Measurements from ENCODE around the gene SRRM3. TPM values are rescaled to one million over a fixed set of nuclear protein-coding genes. Genes with fewer than 3 reads are reported as not detected.

The SRRM3 gene
- polyA plus RNA-seq, 1 experiment, result 0.80 TPM

DNA sequence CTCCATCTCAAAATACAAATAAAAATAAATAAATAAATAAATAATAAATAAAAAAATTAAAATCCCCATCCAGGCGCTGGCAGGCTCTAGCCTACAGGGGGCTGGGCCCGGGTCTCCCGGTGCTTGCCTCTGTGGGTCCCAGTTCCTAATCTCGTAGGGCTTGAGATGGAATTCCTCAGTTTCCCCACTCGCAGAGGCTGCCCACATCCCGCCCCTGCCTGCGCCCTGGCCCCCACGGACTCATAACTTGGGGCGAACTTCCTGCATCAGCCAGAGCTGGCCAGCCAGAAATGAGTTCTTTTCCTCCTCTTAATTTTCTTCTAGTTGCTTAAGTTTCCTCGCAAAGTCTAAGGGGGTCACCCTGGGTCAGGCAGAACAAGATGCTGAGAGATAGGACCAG lies 22.0 kb upstream of the SRRM3 start:
- Histone ChIP-seq H3K27me3 (ENCODE audit: control insufficient read depth, insufficient read depth, low read length) (no peaks in the 10 kb centered on the region), H3K4me3 (ENCODE audit: low read depth, low read length) (no peak overlapping the region), H3K36me3 (ENCODE audit: control insufficient read depth, insufficient read depth, low read length) (no peaks in the 10 kb centered on the region)
- DNase-seq (ENCODE audit: low read depth), result no peak
- TF ChIP-seq, protein P1, sequence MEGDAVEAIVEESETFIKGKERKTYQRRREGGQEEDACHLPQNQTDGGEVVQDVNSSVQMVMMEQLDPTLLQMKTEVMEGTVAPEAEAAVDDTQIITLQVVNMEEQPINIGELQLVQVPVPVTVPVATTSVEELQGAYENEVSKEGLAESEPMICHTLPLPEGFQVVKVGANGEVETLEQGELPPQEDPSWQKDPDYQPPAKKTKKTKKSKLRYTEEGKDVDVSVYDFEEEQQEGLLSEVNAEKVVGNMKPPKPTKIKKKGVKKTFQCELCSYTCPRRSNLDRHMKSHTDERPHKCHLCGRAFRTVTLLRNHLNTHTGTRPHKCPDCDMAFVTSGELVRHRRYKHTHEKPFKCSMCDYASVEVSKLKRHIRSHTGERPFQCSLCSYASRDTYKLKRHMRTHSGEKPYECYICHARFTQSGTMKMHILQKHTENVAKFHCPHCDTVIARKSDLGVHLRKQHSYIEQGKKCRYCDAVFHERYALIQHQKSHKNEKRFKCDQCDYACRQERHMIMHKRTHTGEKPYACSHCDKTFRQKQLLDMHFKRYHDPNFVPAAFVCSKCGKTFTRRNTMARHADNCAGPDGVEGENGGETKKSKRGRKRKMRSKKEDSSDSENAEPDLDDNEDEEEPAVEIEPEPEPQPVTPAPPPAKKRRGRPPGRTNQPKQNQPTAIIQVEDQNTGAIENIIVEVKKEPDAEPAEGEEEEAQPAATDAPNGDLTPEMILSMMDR (IDR thresholded peaks at IDR 0.05; ENCODE audit: insufficient read depth, low read depth, low read length), result no peak
- CTCF ChIA-PET, result interaction anchor here (1.9 to 8.3 kb wide), 6 partner anchors 12 to 136 kb away, joined by 10 to 217 read pairs (median 23); no protein-coding TSS in a partner anchor
- POLR2A ChIA-PET, result no interaction called here

DNA sequence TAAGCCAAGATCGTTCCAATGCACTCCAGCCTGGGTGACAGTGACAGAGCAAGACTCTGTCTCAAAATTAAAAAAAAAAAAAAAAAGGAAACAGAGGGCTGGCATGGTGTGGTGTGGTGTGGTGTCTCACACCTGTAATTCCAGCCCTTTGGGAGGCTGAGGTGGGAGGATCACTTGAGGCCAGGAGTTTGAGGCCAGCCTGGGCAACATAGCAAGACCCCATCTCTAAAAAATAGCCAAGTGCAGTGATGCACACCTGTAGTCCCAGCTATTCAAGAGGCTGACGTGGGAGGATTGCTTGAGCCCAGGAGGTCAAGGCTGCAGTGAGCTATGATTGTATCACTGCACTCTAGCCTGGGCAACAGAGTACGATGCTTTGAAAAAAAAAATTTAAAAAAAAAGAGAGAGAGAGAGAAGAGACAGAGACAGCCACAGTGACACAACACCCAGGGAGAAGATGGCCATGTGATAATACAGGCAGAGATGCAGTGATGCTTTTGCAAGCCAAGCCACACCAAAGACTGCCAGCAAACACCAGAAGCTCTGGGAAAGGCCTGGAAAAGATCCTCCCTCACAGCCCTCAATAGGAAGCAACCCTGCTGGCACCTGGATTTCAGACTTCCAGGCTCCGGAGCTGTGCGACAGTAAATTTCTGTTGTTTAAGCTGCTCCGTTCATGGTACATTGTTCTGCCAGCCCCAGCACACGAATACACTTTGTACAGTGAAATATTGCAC lies 19.3 kb upstream of the SRRM3 start:
- H3K36me3 ChIP-seq (ENCODE audit: control insufficient read depth, insufficient read depth, low read length), result no peaks in the 10 kb centered on the region
- ChIA-PET CTCF (interaction anchor here (1.0 to 1.8 kb wide), 3 partner anchors 80 to 132 kb away, joined by 4 read pairs; no protein-coding TSS in a partner anchor), POLR2A (no interaction called here)
- no peak overlapping the region for H3K4me3 ChIP-seq (ENCODE audit: low read depth, low read length)
- DNase-seq (ENCODE audit: low read depth), result no peak
- TF ChIP-seq, protein P1 (IDR thresholded peaks at IDR 0.05; ENCODE audit: insufficient read depth, low read depth, low read length), result no peak
- no peaks in the 10 kb centered on the region for H3K27me3 ChIP-seq (ENCODE audit: control insufficient read depth, insufficient read depth, low read length)

DNA sequence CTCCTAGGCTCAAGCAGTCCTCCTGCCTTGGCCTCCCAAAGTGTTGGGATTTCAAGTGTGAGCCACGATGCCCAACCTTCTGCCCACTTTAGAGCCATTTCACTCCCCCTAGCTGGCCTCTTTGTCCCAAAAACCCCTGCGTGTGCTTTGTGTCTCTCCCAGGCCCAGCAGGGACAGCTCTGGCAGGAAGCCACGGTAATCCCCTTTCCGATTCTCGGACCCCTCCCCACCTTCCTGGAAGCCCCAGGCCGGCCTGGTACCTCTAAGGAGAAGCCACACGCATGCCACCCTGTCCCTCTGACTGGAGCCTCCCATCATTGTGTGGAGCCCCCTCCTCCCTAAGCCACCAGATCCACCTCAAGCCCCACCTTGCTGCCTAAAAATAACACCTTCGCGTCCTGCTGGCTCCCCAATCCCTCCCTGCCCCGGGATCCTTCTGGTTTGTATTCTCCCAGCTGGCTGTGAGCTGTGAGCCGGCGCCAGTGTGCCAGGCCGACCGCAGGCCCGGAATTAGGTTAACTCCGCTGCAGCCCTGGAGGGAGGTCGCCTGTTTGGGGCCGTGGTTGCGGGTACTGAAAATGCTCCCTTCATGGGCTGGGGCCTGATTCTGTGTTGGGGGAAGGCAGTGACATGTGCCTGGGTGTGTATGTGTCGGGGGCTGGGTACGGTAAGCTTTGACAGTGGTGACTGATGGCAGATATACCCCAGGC lies 16.4 kb upstream of the SRRM3 start:
- Histone ChIP-seq H3K36me3 (ENCODE audit: control insufficient read depth, insufficient read depth, low read length) (no peaks in the 10 kb centered on the region), H3K27me3 (ENCODE audit: control insufficient read depth, insufficient read depth, low read length) (no peaks in the 10 kb centered on the region), H3K4me3 (ENCODE audit: low read depth, low read length) (no peak overlapping the region)
- TF ChIP-seq, protein P1 (IDR thresholded peaks at IDR 0.05; ENCODE audit: insufficient read depth, low read depth, low read length), result no peak
- DNase-seq (ENCODE audit: low read depth), result no peak
- ChIA-PET CTCF (interaction anchor here (1.1 to 2.2 kb wide), 3 partner anchors 14 to 129 kb away, joined by 3 to 14 read pairs (median 6); no protein-coding TSS in a partner anchor), POLR2A (no interaction called here)

DNA sequence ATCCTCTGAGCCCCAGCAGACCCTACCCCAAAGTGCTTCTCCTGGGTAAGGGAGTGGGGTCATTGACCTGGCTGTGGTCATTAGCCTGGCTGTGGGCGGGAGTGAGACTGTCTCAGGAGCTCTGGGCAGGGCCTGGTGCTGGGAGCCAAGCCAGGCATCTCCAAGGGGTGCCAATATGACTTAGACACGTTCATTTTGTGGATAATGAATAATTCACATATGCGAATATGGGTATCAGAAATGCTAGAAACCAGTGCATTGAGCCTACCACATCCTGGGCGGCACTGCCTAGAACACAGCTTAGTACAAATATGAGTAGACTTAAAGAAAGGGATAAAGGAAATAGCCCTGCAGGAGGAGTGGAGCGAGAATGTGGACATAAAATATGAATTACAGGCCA lies 14.4 kb upstream of the SRRM3 start:
- POLR2A ChIA-PET, result no interaction called here

More for the DNA sequence above, 14.4 kb upstream of the SRRM3 start:
- Histone ChIP-seq H3K36me3 (ENCODE audit: control insufficient read depth, insufficient read depth, low read length) (no peaks in the 10 kb centered on the region), H3K4me3 (ENCODE audit: low read depth, low read length) (no peak overlapping the region), H3K27me3 (ENCODE audit: control insufficient read depth, insufficient read depth, low read length) (no peaks in the 10 kb centered on the region)
- TF ChIP-seq, protein P1 (IDR thresholded peaks at IDR 0.05; ENCODE audit: insufficient read depth, low read depth, low read length), result no peak
- DNase-seq (ENCODE audit: low read depth), result no peak
- CTCF ChIA-PET, result interaction anchor here (1.0 to 3.1 kb wide), 2 partner anchors 9 to 127 kb away, joined by 3 to 25 read pairs; no protein-coding TSS in a partner anchor

All from BJ (cell line).